ENCODE data around the gene ARHGEF33. TPM values are rescaled to one million over a fixed set of nuclear protein-coding genes. Genes with fewer than 3 reads are reported as not detected.

ARHGEF33 gene
- total RNA-seq, 1 donor from 2014 or later = 0.30 TPM

- H3K79me2 ChIP-seq (ENCODE audit: insufficient read depth, low read length) = no peaks in the 10 kb centered on the region
- Mint-ChIP-seq H3K9me3 (ENCODE audit: unreplicated experiment) (no peaks in the 10 kb centered on the region), H3K36me3 (ENCODE audit: low read depth, unreplicated experiment) (no peaks in the 10 kb centered on the region), H3K27me3 (ENCODE audit: low read depth, unreplicated experiment) (no peaks in the 10 kb centered on the region), H3K4me3 (ENCODE audit: unreplicated experiment) (no peak overlapping the region), H3K4me1 (ENCODE audit: low read depth, unreplicated experiment) (no peaks in the 10 kb centered on the region), H3K27ac (ENCODE audit: unreplicated experiment) (no peak overlapping the region)
- H3K9ac ChIP-seq (ENCODE audit: low read length) = no peak overlapping the region
- no peak overlapping the region for H3K27ac ChIP-seq (ENCODE audit: low read depth, low read length)
- no peak overlapping the region for H3K4me2 ChIP-seq (ENCODE audit: low read length)
- H4K20me1 ChIP-seq (ENCODE audit: insufficient read depth, low read length) = no peaks in the 10 kb centered on the region
- H3K9me3 ChIP-seq (ENCODE audit: insufficient read depth, low read depth, low read length) = no peaks in the 10 kb centered on the region
- FAIRE-seq (no peak), DNase-seq (ENCODE audit: low read depth) (no peak)
- H3K36me3 ChIP-seq (ENCODE audit: insufficient read depth, low read length) = peaks cover 9% of the 10 kb centered on the region
- no peaks in the 10 kb centered on the region for H3K4me1 ChIP-seq (ENCODE audit: insufficient read depth, low read length)
- no peaks in the 10 kb centered on the region for H3K27me3 ChIP-seq (ENCODE audit: insufficient read depth, low read length)
- no peak overlapping the region for H3K4me3 ChIP-seq (ENCODE audit: insufficient read depth, low read depth, low read length)
- TF ChIP-seq EZH2 (IDR thresholded peaks at IDR 0.05; ENCODE audit: insufficient read depth, low read length) = no peak
- H2AFZ ChIP-seq (ENCODE audit: low read depth, low read length) = no peak overlapping the region
Observed at GRCh38 chr2:39015424-39015823, 125.7 kb downstream of the ARHGEF33 start.

DNA sequence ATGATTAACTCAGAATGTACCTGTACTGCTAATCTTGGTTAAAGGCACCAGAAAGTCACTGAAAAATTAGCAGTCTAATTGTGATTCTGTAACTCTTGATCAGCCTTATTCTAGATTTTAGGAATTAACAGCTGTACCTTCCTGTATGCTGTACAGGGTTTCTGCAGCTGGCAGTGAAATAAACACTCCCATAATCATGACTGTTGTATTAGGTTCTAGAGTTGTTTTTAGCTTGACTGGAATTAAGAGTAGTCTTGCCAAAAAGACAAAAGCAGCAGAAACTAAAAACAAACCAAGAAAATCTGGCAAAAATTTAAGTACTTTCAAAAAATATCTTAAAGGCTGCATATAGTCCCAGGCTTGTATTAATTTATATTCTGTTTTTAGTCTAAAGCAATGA, 127.7 kb downstream of the ARHGEF33 start:
- H3K27me3 Mint-ChIP-seq (ENCODE audit: low read depth, unreplicated experiment) = no peaks in the 10 kb centered on the region
- DNase-seq (ENCODE audit: low read depth) = no peak
- TF ChIP-seq, protein P1, sequence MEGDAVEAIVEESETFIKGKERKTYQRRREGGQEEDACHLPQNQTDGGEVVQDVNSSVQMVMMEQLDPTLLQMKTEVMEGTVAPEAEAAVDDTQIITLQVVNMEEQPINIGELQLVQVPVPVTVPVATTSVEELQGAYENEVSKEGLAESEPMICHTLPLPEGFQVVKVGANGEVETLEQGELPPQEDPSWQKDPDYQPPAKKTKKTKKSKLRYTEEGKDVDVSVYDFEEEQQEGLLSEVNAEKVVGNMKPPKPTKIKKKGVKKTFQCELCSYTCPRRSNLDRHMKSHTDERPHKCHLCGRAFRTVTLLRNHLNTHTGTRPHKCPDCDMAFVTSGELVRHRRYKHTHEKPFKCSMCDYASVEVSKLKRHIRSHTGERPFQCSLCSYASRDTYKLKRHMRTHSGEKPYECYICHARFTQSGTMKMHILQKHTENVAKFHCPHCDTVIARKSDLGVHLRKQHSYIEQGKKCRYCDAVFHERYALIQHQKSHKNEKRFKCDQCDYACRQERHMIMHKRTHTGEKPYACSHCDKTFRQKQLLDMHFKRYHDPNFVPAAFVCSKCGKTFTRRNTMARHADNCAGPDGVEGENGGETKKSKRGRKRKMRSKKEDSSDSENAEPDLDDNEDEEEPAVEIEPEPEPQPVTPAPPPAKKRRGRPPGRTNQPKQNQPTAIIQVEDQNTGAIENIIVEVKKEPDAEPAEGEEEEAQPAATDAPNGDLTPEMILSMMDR (IDR thresholded peaks at IDR 0.05; ENCODE audit: insufficient read depth, low read depth, low read length) = no peak
- TF ChIP-seq EZH2 (IDR thresholded peaks at IDR 0.05; ENCODE audit: insufficient read depth, low read length) = no peak
- no peak overlapping the region for H3K4me3 Mint-ChIP-seq (ENCODE audit: unreplicated experiment)
- Histone ChIP-seq H3K36me3 (ENCODE audit: insufficient read depth, low read length) (peaks cover 10% of the 10 kb centered on the region), H4K20me1 (ENCODE audit: insufficient read depth, low read length) (no peaks in the 10 kb centered on the region), H3K9me3 (ENCODE audit: insufficient read depth, low read depth, low read length) (no peaks in the 10 kb centered on the region), H3K4me2 (ENCODE audit: low read length) (no peak overlapping the region), H3K4me3 (ENCODE audit: insufficient read depth, low read depth, low read length) (no peak overlapping the region), H2AFZ (ENCODE audit: low read depth, low read length) (no peak overlapping the region), H3K27ac (ENCODE audit: low read depth, low read length) (no peak overlapping the region), H3K9ac (ENCODE audit: low read length) (no peak overlapping the region), H3K4me1 (ENCODE audit: insufficient read depth, low read length) (no peaks in the 10 kb centered on the region), H3K79me2 (ENCODE audit: insufficient read depth, low read length) (no peaks in the 10 kb centered on the region), H3K27me3 (ENCODE audit: insufficient read depth, low read length) (no peaks in the 10 kb centered on the region)
- H3K27ac Mint-ChIP-seq (ENCODE audit: unreplicated experiment) = no peak overlapping the region
- no peaks in the 10 kb centered on the region for H3K9me3 Mint-ChIP-seq (ENCODE audit: unreplicated experiment)
- no peaks in the 10 kb centered on the region for H3K36me3 Mint-ChIP-seq (ENCODE audit: low read depth, unreplicated experiment)
- FAIRE-seq = no peak
- H3K4me1 Mint-ChIP-seq (ENCODE audit: low read depth, unreplicated experiment) = no peaks in the 10 kb centered on the region

DNA sequence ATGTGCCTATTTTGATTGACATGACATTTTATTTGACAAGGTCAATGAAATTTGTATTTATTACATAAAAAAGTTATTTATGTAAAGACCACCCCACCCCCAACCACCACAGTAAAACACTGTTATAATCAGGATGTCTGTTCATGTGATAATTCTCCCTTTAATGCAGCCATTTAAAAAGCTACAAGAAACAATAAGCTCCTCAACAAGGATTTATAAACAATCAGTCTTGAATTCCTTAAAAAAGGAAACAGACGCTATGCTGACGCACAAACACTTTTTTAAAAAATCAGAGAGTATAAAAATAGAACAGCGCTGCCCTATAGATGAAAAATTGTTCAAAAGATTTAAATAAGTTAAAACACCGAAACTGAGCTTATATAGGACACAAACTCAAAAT, 129.0 kb downstream of the ARHGEF33 start:
- H3K4me1 ChIP-seq (ENCODE audit: insufficient read depth, low read length) = no peaks in the 10 kb centered on the region
- no peak overlapping the region for H3K27ac Mint-ChIP-seq (ENCODE audit: unreplicated experiment)
- H4K20me1 ChIP-seq (ENCODE audit: insufficient read depth, low read length) = no peaks in the 10 kb centered on the region
- H3K9me3 Mint-ChIP-seq (ENCODE audit: unreplicated experiment) = no peaks in the 10 kb centered on the region
- H3K4me3 ChIP-seq (ENCODE audit: insufficient read depth, low read depth, low read length) = no peak overlapping the region
- H3K9ac ChIP-seq (ENCODE audit: low read length) = no peak overlapping the region
- no peaks in the 10 kb centered on the region for H3K79me2 ChIP-seq (ENCODE audit: insufficient read depth, low read length)
- H3K4me1 Mint-ChIP-seq (ENCODE audit: low read depth, unreplicated experiment) = no peaks in the 10 kb centered on the region
- no peak for FAIRE-seq
- no peaks in the 10 kb centered on the region for H3K27me3 Mint-ChIP-seq (ENCODE audit: low read depth, unreplicated experiment)
- H2AFZ ChIP-seq (ENCODE audit: low read depth, low read length) = no peak overlapping the region
- no peaks in the 10 kb centered on the region for H3K9me3 ChIP-seq (ENCODE audit: insufficient read depth, low read depth, low read length)
- H3K27ac ChIP-seq (ENCODE audit: low read depth, low read length) = no peak overlapping the region
- H3K36me3 Mint-ChIP-seq (ENCODE audit: low read depth, unreplicated experiment) = no peaks in the 10 kb centered on the region
- H3K36me3 ChIP-seq (ENCODE audit: insufficient read depth, low read length) = peaks cover 11% of the 10 kb centered on the region
- TF ChIP-seq EZH2 (IDR thresholded peaks at IDR 0.05; ENCODE audit: insufficient read depth, low read length) = no peak
- TF ChIP-seq, protein P1 (IDR thresholded peaks at IDR 0.05; ENCODE audit: insufficient read depth, low read depth, low read length) = no peak
- H3K4me2 ChIP-seq (ENCODE audit: low read length) = no peak overlapping the region
- H3K4me3 Mint-ChIP-seq (ENCODE audit: unreplicated experiment) = no peak overlapping the region
- H3K27me3 ChIP-seq (ENCODE audit: insufficient read depth, low read length) = no peaks in the 10 kb centered on the region
- no peak for DNase-seq (ENCODE audit: low read depth)

Data from astrocyte (in vitro differentiated cells and primary cell).